Progenitor cell of endocrine pancreas (in vitro differentiated cells): ENCODE results near the gene TAL2. TPM values are rescaled to one million over a fixed set of nuclear protein-coding genes. Genes with fewer than 3 reads are reported as not detected.

ENCODE experiments used
- DNase-seq: peaks from one replicate; pipeline ENCODE4 v3.0.0; 2021; ENCODE audit warnings: low spot score; ENCODE audit not compliant: unreplicated experiment
- H3K27ac Mint-ChIP-seq: 2 replicates; pipeline ENCODE4 v1.8.0; 2021; ENCODE audit warnings: mild to moderate bottlenecking, moderate library complexity, mixed read lengths
- H3K27me3 Mint-ChIP-seq: 2 replicates; pipeline ENCODE4 v1.8.0; 2021; ENCODE audit warnings: mixed read lengths
- H3K36me3 Mint-ChIP-seq: 2 replicates; pipeline ENCODE4 v1.8.0; 2022; ENCODE audit warnings: mixed read lengths; ENCODE audit not compliant: insufficient read depth
- H3K4me1 Mint-ChIP-seq: 2 replicates; pipeline ENCODE4 v1.8.0; 2021; ENCODE audit warnings: low read depth, mixed read lengths
- H3K4me3 Mint-ChIP-seq: 2 replicates; pipeline ENCODE4 v1.8.0; 2021; ENCODE audit warnings: low read depth, mild to moderate bottlenecking, moderate library complexity, mixed read lengths
- H3K9me3 Mint-ChIP-seq: 2 replicates; pipeline ENCODE4 v1.8.0; 2021; ENCODE audit warnings: low read depth, mixed read lengths
- CTCF ChIP-seq: fragments of 200-600 bp; sonication (generic); IDR thresholded peaks from one replicate; pipeline ENCODE4 v1.5.0; 2021; ENCODE audit warnings: antibody characterized with exemption, mild to moderate bottlenecking; ENCODE audit not compliant: unreplicated experiment
- total RNA-seq: library from RNA; stranded (reverse); gene quantifications from 2 replicates; pipeline ENCODE4 v1.2.1, GENCODE V29; 2021

TAL2 gene
- total RNA-seq, 1 donor from 2014 or later = 2.2 TPM

- Mint-ChIP-seq H3K4me3 (peak overlapping the region; percentile 75), H3K4me1 (peaks cover 11% of the 10 kb centered on the region), H3K27me3 (peaks cover 26% of the 10 kb centered on the region), H3K27ac (peak overlapping the region; percentile 0), H3K36me3 (no peaks in the 10 kb centered on the region), H3K9me3 (no peaks in the 10 kb centered on the region)
- DNase-seq = no peak
- no peak for TF ChIP-seq CTCF
These were observed 31.4 kb downstream of the TAL2 start for GRCh38 chr9:105693435-105694189.

GRCh38 chr9:105694190-105694847 is 32.1 kb downstream of the TAL2 start, which contains the start of gene TMEM38B:
TMEM38B (plus strand) TSS chr9:105694541; CDS start chr9:105694661, 120 bp downstream.
- H3K27ac Mint-ChIP-seq = peak within 1 kb of the TSS; percentile 89
- peaks cover 14% of the 10 kb centered on the region for H3K4me1 Mint-ChIP-seq
- H3K36me3 Mint-ChIP-seq = no peaks in the 10 kb centered on the region
- H3K4me3 Mint-ChIP-seq = peak within 1 kb of the TSS; percentile 85
- no peak for TF ChIP-seq CTCF
- peaks cover 26% of the 10 kb centered on the region for H3K27me3 Mint-ChIP-seq
- H3K9me3 Mint-ChIP-seq = no peaks in the 10 kb centered on the region
- DNase-seq = peak; percentile 81

GRCh38 chr9:105694848-105695581 is 32.8 kb downstream of the TAL2 start:
- Mint-ChIP-seq H3K9me3 (no peaks in the 10 kb centered on the region), H3K27ac (peak overlapping the region; percentile 42), H3K36me3 (no peaks in the 10 kb centered on the region), H3K4me1 (peaks cover 15% of the 10 kb centered on the region), H3K27me3 (peaks cover 26% of the 10 kb centered on the region), H3K4me3 (peak overlapping the region; percentile 85)
- DNase-seq = peak; percentile 30
- TF ChIP-seq CTCF = no peak

GRCh38 chr9:105696219-105696793 is 34.0 kb downstream of the TAL2 start:
- peaks cover 15% of the 10 kb centered on the region for H3K4me1 Mint-ChIP-seq
- no peak for TF ChIP-seq CTCF
- H3K36me3 Mint-ChIP-seq = no peaks in the 10 kb centered on the region
- no peaks in the 10 kb centered on the region for H3K9me3 Mint-ChIP-seq
- no peak overlapping the region for H3K4me3 Mint-ChIP-seq
- peaks cover 23% of the 10 kb centered on the region for H3K27me3 Mint-ChIP-seq
- no peak overlapping the region for H3K27ac Mint-ChIP-seq
- no peak for DNase-seq

- H3K27ac Mint-ChIP-seq = no peak overlapping the region
- TF ChIP-seq CTCF = no peak
- no peak for DNase-seq
- no peaks in the 10 kb centered on the region for H3K36me3 Mint-ChIP-seq
- H3K27me3 Mint-ChIP-seq = peaks cover 17% of the 10 kb centered on the region
- H3K9me3 Mint-ChIP-seq = no peaks in the 10 kb centered on the region
- no peak overlapping the region for H3K4me3 Mint-ChIP-seq
- H3K4me1 Mint-ChIP-seq = peaks cover 15% of the 10 kb centered on the region
These were observed 35.6 kb downstream of the TAL2 start for GRCh38 chr9:105697871-105698270.
